ENCODE results near the gene ZC3HAV1L. TPM values are rescaled to one million over a fixed set of nuclear protein-coding genes. Genes with fewer than 3 reads are reported as not detected.
A peak's percentile ranks its signal among the peaks of the same experiment; 100 is the strongest.

ZC3HAV1L gene, protein sequence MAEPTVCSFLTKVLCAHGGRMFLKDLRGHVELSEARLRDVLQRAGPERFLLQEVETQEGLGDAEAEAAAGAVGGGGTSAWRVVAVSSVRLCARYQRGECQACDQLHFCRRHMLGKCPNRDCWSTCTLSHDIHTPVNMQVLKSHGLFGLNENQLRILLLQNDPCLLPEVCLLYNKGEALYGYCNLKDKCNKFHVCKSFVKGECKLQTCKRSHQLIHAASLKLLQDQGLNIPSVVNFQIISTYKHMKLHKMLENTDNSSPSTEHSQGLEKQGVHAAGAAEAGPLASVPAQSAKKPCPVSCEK
- polyA plus RNA-seq (2011; rRNA removed) (15.6 and 23.4 TPM in 2 replicates), polyA plus RNA-seq (2017; fragmentation: RNase III; extraction: RNeasy Plus Mini Kit Qiagen cat#74134 plus additional on column Dnase treatment) (8.7 to 9.7 TPM (median 8.8 TPM) in 3 replicates), polyA minus RNA-seq (2011; rRNA and poly(A)+ RNA removed) (15.0 and 16.0 TPM in 2 replicates)
- 10.6 and 17.1 TPM in 2 replicates for polyA plus RNA-seq (2012; cell fraction: cytosol; rRNA removed)
- 10.0 and 12.1 TPM in 2 replicates for polyA plus RNA-seq (2012; cell fraction: nucleus; rRNA removed)

DNA sequence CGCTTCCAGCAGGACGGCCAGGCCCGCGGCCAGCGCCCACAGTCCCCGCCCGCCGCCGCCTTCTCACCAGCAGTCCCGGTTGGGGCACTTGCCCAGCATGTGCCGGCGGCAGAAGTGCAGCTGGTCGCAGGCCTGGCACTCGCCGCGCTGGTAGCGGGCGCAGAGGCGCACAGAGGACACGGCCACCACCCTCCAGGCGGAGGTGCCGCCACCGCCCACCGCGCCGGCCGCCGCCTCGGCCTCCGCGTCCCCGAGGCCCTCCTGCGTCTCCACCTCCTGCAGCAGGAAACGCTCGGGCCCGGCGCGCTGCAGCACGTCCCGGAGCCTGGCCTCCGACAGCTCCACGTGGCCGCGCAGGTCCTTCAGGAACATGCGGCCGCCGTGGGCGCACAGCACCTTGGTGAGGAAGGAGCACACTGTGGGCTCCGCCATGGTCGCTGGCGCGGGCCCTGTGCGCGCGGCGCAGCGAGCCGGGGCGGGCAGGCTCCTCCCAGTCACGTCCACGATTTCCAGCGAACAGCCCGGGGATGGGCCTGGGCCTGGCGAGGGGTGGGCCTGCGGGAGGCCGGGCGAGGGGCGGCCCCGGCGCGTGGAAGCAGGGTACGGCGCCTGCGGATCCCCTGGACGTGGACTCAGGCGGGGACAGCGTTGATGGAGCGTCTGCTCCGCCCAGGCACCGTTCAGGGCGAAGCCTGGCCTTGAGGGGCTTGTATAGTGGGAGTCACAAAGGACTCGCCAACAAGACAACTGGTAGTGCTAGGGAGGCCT lies at the start of gene ZC3HAV1L:
Gene ZC3HAV1L, minus strand, starts transcription at position 457 of the 768 bp plus-strand sequence. Its CDS starts 25 bp downstream, at position 432.
- Histone ChIP-seq H3K4me1 (peaks cover 11% of the 10 kb centered on the region), H3K4me3 (peak within 1 kb of the TSS; percentile 77), H3K4me2 (peak within 1 kb of the TSS; percentile 78), H3K9me3 (no peaks in the 10 kb centered on the region), H3K27ac (peak within 1 kb of the TSS; percentile 94 to 98)
- ChIA-PET CTCF (interaction anchor here (0.6 to 7.3 kb wide), 6 partner anchors 11 to 49 kb away, joined by 3 to 31 read pairs (median 4); no protein-coding TSS in a partner anchor), POLR2A (no interaction called here)
- DNase-seq (ENCODE audit: low read depth in 1 of 2, low spot score in 1 of 2): peak; percentile 84 to 90
- WGBS (ENCODE audit: missing lambda C conversion rate): 2% methylated on average over 18 of the region's 82 CpGs
- ATAC-seq: peak; percentile 95 to 97
- FAIRE-seq: no peak
- peak; percentile 65 to 90; a peak in 4 of 5 replicates for TF ChIP-seq JUN (IDR thresholded peaks at IDR 0.05)
- TF ChIP-seq ZFP36 (IDR thresholded peaks at IDR 0.05; ENCODE audit: borderline replicate concordance, partially characterized antibody): no peak
- no peak for TF ChIP-seq KDM1A (IDR thresholded peaks at IDR 0.05; ENCODE audit: low read depth)
- no peak for TF ChIP-seq POLR2AphosphoS2 (conservative IDR thresholded peaks at IDR 0.05; ENCODE audit: low read length)
- TF ChIP-seq EP300 (IDR thresholded peaks at IDR 0.05): no peak
- no peak for TF ChIP-seq FOSB (CRISPR knock-in tag; IDR thresholded peaks at IDR 0.05)
- no peak for TF ChIP-seq CBX2 (IDR thresholded peaks at IDR 0.05; ENCODE audit: borderline replicate concordance, low read depth)
- TF ChIP-seq TP53 (CRISPR knock-in tag; IDR thresholded peaks at IDR 0.05): no peak
- TF ChIP-seq ZSCAN20 (CRISPR knock-in tag; IDR thresholded peaks at IDR 0.05): no peak
- no peak for TF ChIP-seq FOXS1 (CRISPR knock-in tag; IDR thresholded peaks at IDR 0.05)
- TF ChIP-seq ESRRA (IDR thresholded peaks at IDR 0.05; ENCODE audit: borderline replicate concordance, low read length): no peak
- TF ChIP-seq POLR2A (IDR thresholded peaks at IDR 0.05; ENCODE audit: low read length): peak; percentile 94
- TF ChIP-seq RARB (CRISPR knock-in tag; IDR thresholded peaks at IDR 0.05): no peak
- TF ChIP-seq, protein P1, sequence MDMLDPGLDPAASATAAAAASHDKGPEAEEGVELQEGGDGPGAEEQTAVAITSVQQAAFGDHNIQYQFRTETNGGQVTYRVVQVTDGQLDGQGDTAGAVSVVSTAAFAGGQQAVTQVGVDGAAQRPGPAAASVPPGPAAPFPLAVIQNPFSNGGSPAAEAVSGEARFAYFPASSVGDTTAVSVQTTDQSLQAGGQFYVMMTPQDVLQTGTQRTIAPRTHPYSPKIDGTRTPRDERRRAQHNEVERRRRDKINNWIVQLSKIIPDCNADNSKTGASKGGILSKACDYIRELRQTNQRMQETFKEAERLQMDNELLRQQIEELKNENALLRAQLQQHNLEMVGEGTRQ (IDR thresholded peaks at IDR 0.05): no peak
- TF ChIP-seq CHD2 (IDR thresholded peaks at IDR 0.05; ENCODE audit: low read length, partially characterized antibody): no peak
- TF ChIP-seq EHF (CRISPR knock-in tag; IDR thresholded peaks at IDR 0.05): 0 out of 2 replicates have a peak, but pooled peaks have one; percentile 50
- TF ChIP-seq CBX8 (IDR thresholded peaks at IDR 0.05): no peak
- TF ChIP-seq PHF8 (IDR thresholded peaks at IDR 0.05; ENCODE audit: borderline replicate concordance, low read depth): peak; percentile 98
- no peak for TF ChIP-seq MYC (IDR thresholded peaks at IDR 0.05; ENCODE audit: borderline replicate concordance, low read length)
- TF ChIP-seq MAFK (IDR thresholded peaks at IDR 0.05; ENCODE audit: partially characterized antibody): no peak
- no peak for TF ChIP-seq SMC3 (IDR thresholded peaks at IDR 0.05)
- TF ChIP-seq, protein P2, sequence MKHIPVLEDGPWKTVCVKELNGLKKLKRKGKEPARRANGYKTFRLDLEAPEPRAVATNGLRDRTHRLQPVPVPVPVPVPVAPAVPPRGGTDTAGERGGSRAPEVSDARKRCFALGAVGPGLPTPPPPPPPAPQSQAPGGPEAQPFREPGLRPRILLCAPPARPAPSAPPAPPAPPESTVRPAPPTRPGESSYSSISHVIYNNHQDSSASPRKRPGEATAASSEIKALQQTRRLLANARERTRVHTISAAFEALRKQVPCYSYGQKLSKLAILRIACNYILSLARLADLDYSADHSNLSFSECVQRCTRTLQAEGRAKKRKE (CRISPR knock-in tag; IDR thresholded peaks at IDR 0.05; ENCODE audit: low read depth): no peak
- no peak for TF ChIP-seq JUNB (IDR thresholded peaks at IDR 0.05)
- no peak for TF ChIP-seq HOXB13 (CRISPR knock-in tag; IDR thresholded peaks at IDR 0.05; ENCODE audit: low read depth)
- TF ChIP-seq, protein P3, sequence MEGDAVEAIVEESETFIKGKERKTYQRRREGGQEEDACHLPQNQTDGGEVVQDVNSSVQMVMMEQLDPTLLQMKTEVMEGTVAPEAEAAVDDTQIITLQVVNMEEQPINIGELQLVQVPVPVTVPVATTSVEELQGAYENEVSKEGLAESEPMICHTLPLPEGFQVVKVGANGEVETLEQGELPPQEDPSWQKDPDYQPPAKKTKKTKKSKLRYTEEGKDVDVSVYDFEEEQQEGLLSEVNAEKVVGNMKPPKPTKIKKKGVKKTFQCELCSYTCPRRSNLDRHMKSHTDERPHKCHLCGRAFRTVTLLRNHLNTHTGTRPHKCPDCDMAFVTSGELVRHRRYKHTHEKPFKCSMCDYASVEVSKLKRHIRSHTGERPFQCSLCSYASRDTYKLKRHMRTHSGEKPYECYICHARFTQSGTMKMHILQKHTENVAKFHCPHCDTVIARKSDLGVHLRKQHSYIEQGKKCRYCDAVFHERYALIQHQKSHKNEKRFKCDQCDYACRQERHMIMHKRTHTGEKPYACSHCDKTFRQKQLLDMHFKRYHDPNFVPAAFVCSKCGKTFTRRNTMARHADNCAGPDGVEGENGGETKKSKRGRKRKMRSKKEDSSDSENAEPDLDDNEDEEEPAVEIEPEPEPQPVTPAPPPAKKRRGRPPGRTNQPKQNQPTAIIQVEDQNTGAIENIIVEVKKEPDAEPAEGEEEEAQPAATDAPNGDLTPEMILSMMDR (IDR thresholded peaks at IDR 0.05): no peak
- TF ChIP-seq, protein P4, sequence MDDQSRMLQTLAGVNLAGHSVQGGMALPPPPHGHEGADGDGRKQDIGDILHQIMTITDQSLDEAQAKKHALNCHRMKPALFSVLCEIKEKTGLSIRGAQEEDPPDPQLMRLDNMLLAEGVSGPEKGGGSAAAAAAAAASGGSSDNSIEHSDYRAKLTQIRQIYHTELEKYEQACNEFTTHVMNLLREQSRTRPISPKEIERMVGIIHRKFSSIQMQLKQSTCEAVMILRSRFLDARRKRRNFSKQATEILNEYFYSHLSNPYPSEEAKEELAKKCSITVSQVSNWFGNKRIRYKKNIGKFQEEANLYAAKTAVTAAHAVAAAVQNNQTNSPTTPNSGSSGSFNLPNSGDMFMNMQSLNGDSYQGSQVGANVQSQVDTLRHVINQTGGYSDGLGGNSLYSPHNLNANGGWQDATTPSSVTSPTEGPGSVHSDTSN (IDR thresholded peaks at IDR 0.05): no peak
- TF ChIP-seq, protein P5, sequence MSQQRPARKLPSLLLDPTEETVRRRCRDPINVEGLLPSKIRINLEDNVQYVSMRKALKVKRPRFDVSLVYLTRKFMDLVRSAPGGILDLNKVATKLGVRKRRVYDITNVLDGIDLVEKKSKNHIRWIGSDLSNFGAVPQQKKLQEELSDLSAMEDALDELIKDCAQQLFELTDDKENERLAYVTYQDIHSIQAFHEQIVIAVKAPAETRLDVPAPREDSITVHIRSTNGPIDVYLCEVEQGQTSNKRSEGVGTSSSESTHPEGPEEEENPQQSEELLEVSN (IDR thresholded peaks at IDR 0.05; ENCODE audit: borderline replicate concordance, low read depth): no peak; the same call in 1 of the 2 replicates
- no peak for TF ChIP-seq CEBPB (IDR thresholded peaks at IDR 0.05)
- TF ChIP-seq EHMT2 (IDR thresholded peaks at IDR 0.05; ENCODE audit: low read depth): no peak
- TF ChIP-seq, protein P6, sequence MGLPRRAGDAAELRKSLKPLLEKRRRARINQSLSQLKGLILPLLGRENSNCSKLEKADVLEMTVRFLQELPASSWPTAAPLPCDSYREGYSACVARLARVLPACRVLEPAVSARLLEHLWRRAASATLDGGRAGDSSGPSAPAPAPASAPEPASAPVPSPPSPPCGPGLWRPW (IDR thresholded peaks at IDR 0.05): no peak
- TF ChIP-seq, protein P7, sequence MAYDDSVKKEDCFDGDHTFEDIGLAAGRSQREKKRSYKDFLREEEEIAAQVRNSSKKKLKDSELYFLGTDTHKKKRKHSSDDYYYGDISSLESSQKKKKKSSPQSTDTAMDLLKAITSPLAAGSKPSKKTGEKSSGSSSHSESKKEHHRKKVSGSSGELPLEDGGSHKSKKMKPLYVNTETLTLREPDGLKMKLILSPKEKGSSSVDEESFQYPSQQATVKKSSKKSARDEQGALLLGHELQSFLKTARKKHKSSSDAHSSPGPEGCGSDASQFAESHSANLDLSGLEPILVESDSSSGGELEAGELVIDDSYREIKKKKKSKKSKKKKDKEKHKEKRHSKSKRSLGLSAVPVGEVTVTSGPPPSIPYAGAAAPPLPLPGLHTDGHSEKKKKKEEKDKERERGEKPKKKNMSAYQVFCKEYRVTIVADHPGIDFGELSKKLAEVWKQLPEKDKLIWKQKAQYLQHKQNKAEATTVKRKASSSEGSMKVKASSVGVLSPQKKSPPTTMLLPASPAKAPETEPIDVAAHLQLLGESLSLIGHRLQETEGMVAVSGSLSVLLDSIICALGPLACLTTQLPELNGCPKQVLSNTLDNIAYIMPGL (CRISPR knock-in tag; IDR thresholded peaks at IDR 0.05; ENCODE audit: borderline replicate concordance): peak; percentile 70; the same call in 1 of the 2 replicates
- no peak for TF ChIP-seq HOXB5 (CRISPR knock-in tag; IDR thresholded peaks at IDR 0.05)
